Mucosa of descending colon (tissue), 3 donors: ENCODE data around the gene SMC5. TPM values are rescaled to one million over a fixed set of nuclear protein-coding genes. Genes with fewer than 3 reads are reported as not detected.

ENCODE experiments used
- ATAC-seq: fragments of 200-7000 bp; cut with Tn5 transposase; one replicate; pipeline ENCODE4 v1.9.1; 2020; ENCODE audit warnings: mild to moderate bottlenecking, moderate library complexity
- DNase-seq, 3 donors: peaks; one replicate each; pipeline ENCODE4 v3.0.0-alpha.2; 2020
- H3K36me3 ChIP-seq: fragments of 200-600 bp; one replicate; pipeline ENCODE4 v1.8.0; 2021; ENCODE audit warnings: low read depth, mild to moderate bottlenecking
- H3K4me1 ChIP-seq: fragments of 200-600 bp; one replicate; pipeline ENCODE4 v1.8.0; 2021; ENCODE audit warnings: low read depth, mild to moderate bottlenecking
- H3K4me3 ChIP-seq: fragments of 200-600 bp; one replicate; pipeline ENCODE4 v1.8.0; 2021; ENCODE audit warnings: mild to moderate bottlenecking
- H3K9me3 ChIP-seq: fragments of 200-600 bp; one replicate; pipeline ENCODE4 v1.8.0; 2021; ENCODE audit warnings: mild to moderate bottlenecking
- CTCF ChIP-seq: fragments of 200-600 bp; IDR thresholded peaks from one replicate; pipeline ENCODE4 v1.8.0; 2022; ENCODE audit warnings: antibody characterized with exemption, mild to moderate bottlenecking
- intact Hi-C, 2 donors: fragments of 100-400 bp; cut with DNase I in 1 of 2; cut with micrococcal nuclease in 1 of 2; formaldehyde crosslinking; loops; one replicate each; pipeline versions ENCODE4 v1.11.0 to v1.11.1; 2022; cut with DNase I, micrococcal nuclease
- long read RNA-seq, 2 donors: library from polyadenylated mRNA; unstranded; transcript quantifications; one replicate each; pipeline ENCODE4 v2.0.0, GENCODE V29; 2019 to 2021
- total RNA-seq, 3 donors: library from RNA; stranded (reverse); fragmentation: NEBNext Ultra II Directional in 2 of 3; extraction: Animal tissue kit (Norgen Biotek cat#: 25700) in 2 of 3; gene quantifications; one replicate each; pipeline versions ENCODE4 v1.2.1 to v1.2.4, GENCODE V29; 2021 to 2023
- donor health status: DM: no; HTN: no; CAD: no; lungs with moderate emphysema.
- donor health status: DM: no; HTN: no; CAD: no.
- donor health status: DM: no; HTN: yes; CAD: no.

Gene SMC5
- 10 to 100 TPM; 23.7 to 32.1 (median 31.7) TPM for total RNA-seq
- long read RNA-seq, donor 1, full-length matches to known transcripts, result 3 of 20 reads
- long read RNA-seq, donor 1, partial matches to known transcripts, result 5 of 20 reads
- long read RNA-seq, donor 1, other reads (novel, unspliced or antisense), result 12 of 20 reads
- long read RNA-seq, donor 2, partial matches to known transcripts, result 44 of 47 reads
- long read RNA-seq, donor 2, other reads (novel, unspliced or antisense), result 3 of 47 reads

GRCh38 chr9:70258692-70259511 lies at the start of gene SMC5:
TSS of gene SMC5 (plus strand) at chr9:70258978. CDS start at chr9:70259079, 101 bp downstream.
- ATAC-seq, result peak; percentile 94
- Histone ChIP-seq H3K4me3 (peak within 1 kb of the TSS; percentile 78), H3K36me3 (no peaks in the 10 kb centered on the region), H3K4me1 (peaks cover 28% of the 10 kb centered on the region), H3K9me3 (no peaks in the 10 kb centered on the region)
- intact Hi-C loops, result loop anchor here in 1 of 2 donors (10.0 kb wide), 1 partner anchor 64 kb away; no protein-coding TSS in a partner anchor
- peak; percentile 89 to 96 (median 94) for DNase-seq
- no peak for TF ChIP-seq CTCF

GRCh38 chr9:70217029-70217428 lies 41.7 kb upstream of the SMC5 start:
- Histone ChIP-seq H3K36me3 (no peaks in the 10 kb centered on the region), H3K4me1 (no peaks in the 10 kb centered on the region), H3K9me3 (peaks cover 4% of the 10 kb centered on the region), H3K4me3 (no peak overlapping the region)
- DNase-seq (no peak), ATAC-seq (no peak)
- intact Hi-C loops, result no loop called here
- TF ChIP-seq CTCF, result no peak

GRCh38 chr9:70218767-70219166 lies 40.0 kb upstream of the SMC5 start:
- Histone ChIP-seq H3K4me1 (no peaks in the 10 kb centered on the region), H3K4me3 (no peak overlapping the region), H3K9me3 (no peaks in the 10 kb centered on the region), H3K36me3 (no peaks in the 10 kb centered on the region)
- TF ChIP-seq CTCF, result no peak
- no peak for DNase-seq
- ATAC-seq, result no peak
- intact Hi-C loops, result no loop called here

DNA sequence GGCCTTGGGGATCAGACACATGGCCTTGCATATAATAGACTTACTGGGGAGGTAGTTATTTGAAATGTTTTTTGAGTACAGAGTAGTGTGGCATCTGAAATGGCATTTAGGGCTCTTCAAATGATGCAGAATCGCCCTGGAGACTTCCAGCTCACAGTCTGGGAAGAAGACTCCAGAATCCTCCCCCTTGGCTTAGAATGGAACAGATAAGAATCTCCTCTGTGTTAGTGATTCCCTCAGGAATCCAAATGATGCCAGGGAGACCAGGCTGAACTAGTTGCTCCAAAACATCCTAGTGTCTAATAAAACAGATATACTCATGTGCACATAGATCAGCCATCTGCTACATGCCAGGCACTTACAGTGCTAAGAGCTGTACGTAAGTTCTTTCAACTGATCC lies 38.6 kb upstream of the SMC5 start:
- DNase-seq (no peak), ATAC-seq (no peak)
- H3K4me1 ChIP-seq, result no peaks in the 10 kb centered on the region
- intact Hi-C loops, result no loop called here
- no peak for TF ChIP-seq CTCF
- no peaks in the 10 kb centered on the region for H3K9me3 ChIP-seq
- H3K4me3 ChIP-seq, result no peak overlapping the region
- no peaks in the 10 kb centered on the region for H3K36me3 ChIP-seq

- H3K4me3 ChIP-seq, result no peak overlapping the region
- intact Hi-C loops, result no loop called here
- no peaks in the 10 kb centered on the region for H3K36me3 ChIP-seq
- ATAC-seq, result no peak
- DNase-seq, result no peak
- H3K9me3 ChIP-seq, result no peaks in the 10 kb centered on the region
- no peak for TF ChIP-seq CTCF
- no peaks in the 10 kb centered on the region for H3K4me1 ChIP-seq
Observed at GRCh38 chr9:70222354-70222753, 36.4 kb upstream of the SMC5 start.
